ENCODE results near the gene UNK. TPM values are rescaled to one million over a fixed set of nuclear protein-coding genes. Genes with fewer than 3 reads are reported as not detected.
A peak's percentile ranks its signal among the peaks of the same experiment; 100 is the strongest.

UNK gene
- total and polyA plus RNA-seq, 2 of the 13 experiments (the other 11 are each of a cell fraction or from before 2014, with no cell fraction given), result 31.6 to 33.0 TPM

- TF ChIP-seq SNAPC4 (CRISPR knock-in tag; IDR thresholded peaks at IDR 0.05) (no peak), ZIK1 (CRISPR knock-in tag; IDR thresholded peaks at IDR 0.05; ENCODE audit: borderline replicate concordance, low read depth) (peak; percentile 93; the same call in 1 of the 2 replicates), RORA (CRISPR knock-in tag; IDR thresholded peaks at IDR 0.05) (no peak), MYNN (CRISPR knock-in tag; IDR thresholded peaks at IDR 0.05; ENCODE audit: low read depth) (peak; percentile 45; the same call in 1 of the 2 replicates), GMEB1 (CRISPR knock-in tag; IDR thresholded peaks at IDR 0.05; ENCODE audit: borderline replicate concordance) (peak; percentile 93), MTF1 (CRISPR knock-in tag; IDR thresholded peaks at IDR 0.05) (no peak), ZNF431 (CRISPR knock-in tag; IDR thresholded peaks at IDR 0.05; ENCODE audit: borderline replicate concordance, low read depth) (peak; percentile 22; the same call in 1 of the 2 replicates), GTF2F1 (IDR thresholded peaks at IDR 0.05; ENCODE audit: low read length) (no peak; the same call in 1 of the 2 replicates), SAP130 (CRISPR knock-in tag; IDR thresholded peaks at IDR 0.05; ENCODE audit: low read depth) (peak; percentile 98), ZNF17 (CRISPR knock-in tag; IDR thresholded peaks at IDR 0.05) (no peak; the same call in 1 of the 2 replicates), ZNF282 (IDR thresholded peaks at IDR 0.05; ENCODE audit: partially characterized antibody) (no peak), ZNF33A (CRISPR knock-in tag; IDR thresholded peaks at IDR 0.05; ENCODE audit: borderline replicate concordance) (0 out of 2 replicates have a peak, but pooled peaks have one; percentile 76), DPF2 (CRISPR knock-in tag; IDR thresholded peaks at IDR 0.05; ENCODE audit: borderline replicate concordance, low read depth) (0 out of 2 replicates have a peak, but pooled peaks have one; percentile 34), KMT2B (CRISPR knock-in tag; IDR thresholded peaks at IDR 0.05) (peak; percentile 40; the same call in 1 of the 2 replicates), ZNF501 (CRISPR knock-in tag; IDR thresholded peaks at IDR 0.05) (peak; percentile 100), EED (CRISPR knock-in tag; IDR thresholded peaks at IDR 0.05) (no peak; the same call in 1 of the 2 replicates), ZNF12 (CRISPR knock-in tag; IDR thresholded peaks at IDR 0.05) (no peak), ZNF772 (CRISPR knock-in tag; IDR thresholded peaks at IDR 0.05) (peak; percentile 63), FOXK2 (IDR thresholded peaks at IDR 0.05) (peak; percentile 78), FOXJ3 (CRISPR knock-in tag; IDR thresholded peaks at IDR 0.05; ENCODE audit: borderline replicate concordance) (peak; percentile 72), RXRB (CRISPR knock-in tag; IDR thresholded peaks at IDR 0.05; ENCODE audit: borderline replicate concordance) (peak; percentile 61; the same call in 1 of the 2 replicates), ZFP41 (CRISPR knock-in tag; IDR thresholded peaks at IDR 0.05; ENCODE audit: borderline replicate concordance) (no peak), ZNF414 (CRISPR knock-in tag; IDR thresholded peaks at IDR 0.05) (peak; percentile 99)
Observed at GRCh38 chr17:75855310-75856061, 70.9 kb downstream of the UNK start, which contains the start of gene WBP2 (continued).

All from HepG2 (cell line).